Fibroblast of lung (primary cell): ENCODE results near the gene DOK5. TPM values are rescaled to one million over a fixed set of nuclear protein-coding genes. Genes with fewer than 3 reads are reported as not detected.

Experiments used
- DNase-seq, 2 donors: peaks; one replicate each; pipeline versions ENCODE4 v3.0.0 to v3.0.0-alpha.2; 2010; ENCODE audit warnings: low read depth in 2 of 2
- H2AFZ ChIP-seq: 2 replicates; pipeline ENCODE4 v1.5.1; 2012; ENCODE audit warnings: low read length, control low read depth, inconsistent platforms
- H3K27ac ChIP-seq: 2 replicates; pipeline ENCODE4 v1.5.1; 2011; ENCODE audit warnings: low read length, control low read depth; ENCODE audit not compliant: insufficient read depth
- H3K27me3 ChIP-seq: 2 replicates; pipeline ENCODE4 v1.5.1; 2011; ENCODE audit warnings: mild to moderate bottlenecking, low read length; ENCODE audit not compliant: control insufficient read depth, insufficient read depth
- H3K36me3 ChIP-seq: 2 replicates; pipeline ENCODE4 v1.5.1; 2011; ENCODE audit warnings: low read length; ENCODE audit not compliant: control insufficient read depth, insufficient read depth
- H3K4me1 ChIP-seq: 2 replicates; pipeline ENCODE4 v1.5.1; 2011; ENCODE audit warnings: low read length; ENCODE audit not compliant: control insufficient read depth, insufficient read depth; ENCODE audit errors: extremely low read depth
- H3K4me2 ChIP-seq: 2 replicates; pipeline ENCODE4 v1.5.1; 2011; ENCODE audit warnings: low read length, control low read depth; ENCODE audit not compliant: insufficient read depth; ENCODE audit errors: extremely low read depth
- H3K4me3 ChIP-seq, 4 experiments: fragments of 200-600 bp in 1 of 4; sonication (generic) in 1 of 4; replicated peaks in 1 of 4; 2 replicates each; pipeline ENCODE4 v1.5.1; 2011 to 2016; ENCODE audit warnings: low read length in 4 of 4, low read depth in 3 of 4, mild to moderate bottlenecking in 3 of 4, control low read depth in 2 of 4, inconsistent platforms in 1 of 4, mixed read lengths in 1 of 4; ENCODE audit not compliant: insufficient read depth in 1 of 4; ENCODE audit errors: control extremely low read depth in 1 of 4
- H3K79me2 ChIP-seq: 2 replicates; pipeline ENCODE4 v1.5.1; 2012; ENCODE audit warnings: mild to moderate bottlenecking, low read length, inconsistent platforms; ENCODE audit not compliant: control insufficient read depth, insufficient read depth
- H3K9ac ChIP-seq: 2 replicates; pipeline ENCODE4 v1.5.1; 2011; ENCODE audit warnings: mild to moderate bottlenecking, low read length, control low read depth; ENCODE audit not compliant: insufficient read depth
- H3K9me3 ChIP-seq: 2 replicates; pipeline ENCODE4 v1.5.1; 2012; ENCODE audit warnings: low read depth, low read length; ENCODE audit not compliant: control insufficient read depth, insufficient read depth
- H4K20me1 ChIP-seq: 2 replicates; pipeline ENCODE4 v1.5.1; 2011; ENCODE audit warnings: low read length; ENCODE audit not compliant: control insufficient read depth, insufficient read depth; ENCODE audit errors: extremely low read depth
- CTCF ChIP-seq, 2 donors: IDR thresholded peaks in 1 of 2; conservative IDR thresholded peaks in 1 of 2; 1 replicate in 1 of 2; 2 replicates in 1 of 2; pipeline ENCODE4 v1.5.1; 2011 to 2012; ENCODE audit warnings: low read length in 2 of 2, control low read depth in 1 of 2, inconsistent platforms in 1 of 2, low read depth in 1 of 2, mild to moderate bottlenecking in 1 of 2
- EZH2 ChIP-seq: IDR thresholded peaks from 2 replicates; pipeline ENCODE4 v1.5.1; 2012; ENCODE audit warnings: low read length, control low read depth, mild to moderate bottlenecking; ENCODE audit errors: missing control alignments
- polyA plus RNA-seq, 2 donors: library from polyadenylated mRNA; depleted of rRNA in 1 of 2; stranded (reverse) in 1 of 2; unstranded in 1 of 2; fragments of >200 nt; gene quantifications; 2 replicates each; pipeline ENCODE4 v1.2.1, GENCODE V29; 2011 to 2012; ENCODE audit warnings: missing spikeins in 1 of 2
- total RNA-seq: library from RNA; depleted of rRNA; stranded (reverse); fragments of >200 nt; gene quantifications from 2 replicates; pipeline ENCODE4 v1.2.1, GENCODE V29; 2014

DOK5 gene
- total and polyA plus RNA-seq, 2 donors (not counting 1 experiment from before 2014, with no cell fraction given), result 13.5 to 19.2 TPM

DNA sequence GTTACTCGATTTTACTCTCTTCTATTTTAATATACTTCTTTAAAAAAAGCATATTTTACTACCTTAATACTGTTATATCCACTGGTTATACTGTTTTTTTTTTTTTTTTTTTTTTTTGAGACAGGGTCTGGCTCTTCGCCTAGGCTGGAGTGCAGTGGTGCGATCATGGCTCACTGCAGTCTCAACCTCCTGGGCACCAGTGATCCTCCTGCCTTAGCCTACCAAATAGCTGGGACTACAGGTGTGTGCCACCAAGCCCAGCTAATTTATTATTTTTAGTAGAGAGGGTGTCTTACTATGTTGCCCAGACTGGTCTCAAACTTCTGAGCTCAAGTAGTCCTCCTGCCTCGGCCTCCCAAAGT is 170.7 kb downstream of the DOK5 start:
- Histone ChIP-seq H3K9ac (no peak overlapping the region), H3K27me3 (no peaks in the 10 kb centered on the region), H4K20me1 (no peaks in the 10 kb centered on the region), H3K4me2 (no peak overlapping the region), H3K27ac (no peak overlapping the region), H3K4me3 (no peak overlapping the region), H3K4me1 (peaks cover 7% of the 10 kb centered on the region), H3K9me3 (no peaks in the 10 kb centered on the region), H2AFZ (no peak overlapping the region), H3K79me2 (no peaks in the 10 kb centered on the region), H3K36me3 (no peaks in the 10 kb centered on the region)
- TF ChIP-seq CTCF (conservative IDR thresholded peaks at IDR 0.05 in 1 of 2, IDR thresholded peaks at IDR 0.05 in 1 of 2; ENCODE audit: low read depth in 1 of 2, low read length in 2 of 2) (no peak), EZH2 (no peak)
- no peak for DNase-seq

GRCh38 chr20:54648421-54649142 is 173.2 kb downstream of the DOK5 start:
- Histone ChIP-seq H3K27me3 (no peaks in the 10 kb centered on the region), H3K79me2 (no peaks in the 10 kb centered on the region), H3K4me1 (peaks cover 5% of the 10 kb centered on the region), H3K27ac (no peak overlapping the region), H3K9me3 (no peaks in the 10 kb centered on the region), H2AFZ (no peak overlapping the region), H3K4me2 (no peak overlapping the region), H3K36me3 (no peaks in the 10 kb centered on the region), H3K4me3 (no peak overlapping the region), H3K9ac (no peak overlapping the region), H4K20me1 (no peaks in the 10 kb centered on the region)
- TF ChIP-seq CTCF (conservative IDR thresholded peaks at IDR 0.05 in 1 of 2, IDR thresholded peaks at IDR 0.05 in 1 of 2; ENCODE audit: low read depth in 1 of 2, low read length in 2 of 2) (no peak), EZH2 (no peak)
- DNase-seq, result no peak

DNA sequence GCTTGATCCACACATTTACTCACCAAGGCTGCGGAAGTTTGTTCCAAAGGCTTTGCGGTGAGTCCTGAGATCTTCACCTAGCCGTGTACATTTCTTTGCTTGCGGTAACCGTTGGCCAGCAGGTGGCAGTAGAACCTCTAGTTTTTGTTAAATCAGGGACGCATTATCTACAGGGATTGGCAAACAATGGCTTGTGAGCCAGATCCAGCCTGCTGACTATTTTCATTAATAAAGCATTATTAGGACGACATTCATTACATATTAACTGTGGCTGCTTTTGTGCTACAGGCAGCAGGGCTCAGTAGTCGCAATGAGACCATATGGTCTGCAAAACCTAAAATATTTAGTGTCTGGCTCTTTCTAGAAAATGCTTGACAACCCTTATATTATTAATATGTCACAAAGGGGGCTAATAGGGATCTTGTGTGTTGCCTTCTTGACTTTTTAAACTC is 174.1 kb downstream of the DOK5 start:
- no peak for TF ChIP-seq EZH2
- TF ChIP-seq CTCF (conservative IDR thresholded peaks at IDR 0.05 in 1 of 2, IDR thresholded peaks at IDR 0.05 in 1 of 2; ENCODE audit: low read depth in 1 of 2, low read length in 2 of 2), result peak; percentile 87 to 92
- H4K20me1 ChIP-seq, result no peaks in the 10 kb centered on the region
- peak; percentile 66 to 81 for DNase-seq
- H3K27me3 ChIP-seq, result no peaks in the 10 kb centered on the region
- H3K79me2 ChIP-seq, result no peaks in the 10 kb centered on the region
- no peak overlapping the region for H3K9ac ChIP-seq
- H3K4me2 ChIP-seq, result no peak overlapping the region
- H3K36me3 ChIP-seq, result no peaks in the 10 kb centered on the region
- H2AFZ ChIP-seq, result no peak overlapping the region
- peaks cover 5% of the 10 kb centered on the region for H3K4me1 ChIP-seq
- H3K4me3 ChIP-seq, result no peak overlapping the region
- H3K9me3 ChIP-seq, result no peaks in the 10 kb centered on the region
- peak overlapping the region; percentile 9 for H3K27ac ChIP-seq
